ENCODE measurements around the gene ETNK2. TPM values are rescaled to one million over a fixed set of nuclear protein-coding genes. Genes with fewer than 3 reads are reported as not detected.

ETNK2 gene
- polyA plus RNA-seq, 2 of the 4 experiments (the other 2 are of a cell fraction): 3.4 to 5.2 TPM

DNA sequence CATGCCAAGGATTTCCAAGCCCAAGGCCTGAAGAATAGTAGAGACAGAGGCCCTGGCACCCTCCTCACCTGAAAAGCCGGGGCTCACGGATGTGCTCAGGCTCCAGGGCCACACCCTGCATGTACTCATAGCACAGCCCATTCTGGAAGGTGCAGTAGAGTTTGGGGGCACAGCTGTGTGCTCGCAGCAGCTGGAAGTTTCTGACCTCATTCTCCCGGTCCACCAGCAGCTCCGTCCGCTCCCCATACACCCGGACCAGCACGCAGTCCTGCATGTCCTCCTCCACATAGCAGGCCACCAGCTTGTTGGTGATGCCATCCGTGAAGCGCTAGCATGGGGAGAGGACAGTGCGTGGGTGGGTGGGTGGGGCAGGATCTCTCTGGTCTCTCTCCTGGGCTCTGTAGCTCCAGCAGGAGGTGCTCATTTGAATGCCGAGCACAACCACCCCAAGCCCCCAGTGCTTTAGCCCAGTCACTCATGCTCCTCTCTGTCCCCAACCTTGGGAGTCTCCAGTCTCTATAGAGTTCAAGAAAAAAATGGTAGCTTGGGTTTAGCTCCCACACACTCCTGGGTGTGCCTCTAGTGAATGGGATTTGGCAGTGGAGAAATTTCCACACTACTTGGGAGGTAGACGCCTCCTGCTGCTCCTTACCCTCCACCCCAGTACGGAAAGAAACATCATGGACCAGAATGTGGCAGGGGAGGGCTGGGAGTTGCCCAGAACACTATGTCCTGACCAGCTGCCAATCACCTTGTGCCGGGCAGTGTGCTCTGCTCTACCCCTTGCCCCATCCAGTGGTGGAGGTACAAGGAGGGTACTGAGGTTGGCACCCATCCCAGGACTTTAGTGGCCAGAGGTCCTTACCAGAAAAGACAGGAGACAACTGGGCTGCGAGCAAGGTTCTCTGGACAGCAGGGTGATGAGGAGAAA is 1.9 kb downstream of the ETNK2 start:
- Histone ChIP-seq H3K4me2 (no peak overlapping the region; the same call in 2 of the 3 replicates), H3K9me3 (no peaks in the 10 kb centered on the region), H3K4me1 (peaks cover 16% of the 10 kb centered on the region), H3K27ac (peak overlapping the region in 1 of 2 experiments; percentile 78; a peak in 1 of 6 replicates), H3K4me3 (no peak overlapping the region; the same call in 2 of the 3 replicates)
- ChIA-PET CTCF (interaction anchor here (0.7 to 6.2 kb wide), 8 partner anchors 7 to 353 kb away, joined by 3 to 62 read pairs (median 8); no protein-coding TSS in a partner anchor), POLR2A (no interaction called here)
- ATAC-seq (no peak), FAIRE-seq (no peak), DNase-seq (ENCODE audit: low read depth in 1 of 2, low spot score in 1 of 2) (no peak)
- WGBS (ENCODE audit: missing lambda C conversion rate): 87% methylated on average over 12 of the region's 16 CpGs
- no peak for TF ChIP-seq SREBF2 (IDR thresholded peaks at IDR 0.05)
- TF ChIP-seq HOXB5 (CRISPR knock-in tag; IDR thresholded peaks at IDR 0.05): no peak
- no peak for TF ChIP-seq RNF2 (IDR thresholded peaks at IDR 0.05; ENCODE audit: borderline replicate concordance, low read depth)
- TF ChIP-seq KDM5A (IDR thresholded peaks at IDR 0.05): no peak
- TF ChIP-seq POLR2A (IDR thresholded peaks at IDR 0.05; ENCODE audit: low read length): no peak
- TF ChIP-seq GATA3 (IDR thresholded peaks at IDR 0.05; ENCODE audit: borderline replicate concordance): no peak
- TF ChIP-seq CBX2 (IDR thresholded peaks at IDR 0.05; ENCODE audit: borderline replicate concordance, low read depth): no peak
- TF ChIP-seq RCOR1 (IDR thresholded peaks at IDR 0.05; ENCODE audit: low read depth, low read length): no peak
- TF ChIP-seq CBX8 (IDR thresholded peaks at IDR 0.05): no peak
- no peak for TF ChIP-seq EP300 (IDR thresholded peaks at IDR 0.05)
- no peak for TF ChIP-seq NPAS2 (CRISPR knock-in tag; IDR thresholded peaks at IDR 0.05; ENCODE audit: borderline replicate concordance)
- TF ChIP-seq, protein P1, sequence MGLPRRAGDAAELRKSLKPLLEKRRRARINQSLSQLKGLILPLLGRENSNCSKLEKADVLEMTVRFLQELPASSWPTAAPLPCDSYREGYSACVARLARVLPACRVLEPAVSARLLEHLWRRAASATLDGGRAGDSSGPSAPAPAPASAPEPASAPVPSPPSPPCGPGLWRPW (IDR thresholded peaks at IDR 0.05): no peak
- no peak for TF ChIP-seq BHLHE40 (IDR thresholded peaks at IDR 0.05; ENCODE audit: low read depth, low read length)
- TF ChIP-seq RFX5 (IDR thresholded peaks at IDR 0.05): no peak
- no peak for TF ChIP-seq NFE2L2 (conservative IDR thresholded peaks at IDR 0.05; ENCODE audit: low read length)
- no peak for TF ChIP-seq CEBPB (IDR thresholded peaks at IDR 0.05)

GRCh38 chr1:204149107-204149506 is 2.7 kb downstream of the ETNK2 start:
- DNase-seq (ENCODE audit: low read depth in 1 of 2, low spot score in 1 of 2): no peak
- Histone ChIP-seq H3K4me3 (no peak overlapping the region), H3K27ac (peak overlapping the region in 1 of 2 experiments; percentile 17; a peak in 1 of 6 replicates), H3K9me3 (no peaks in the 10 kb centered on the region), H3K4me1 (peaks cover 16% of the 10 kb centered on the region), H3K4me2 (no peak overlapping the region)
- TF ChIP-seq CBX8 (IDR thresholded peaks at IDR 0.05) (no peak), RAD21 (conservative IDR thresholded peaks at IDR 0.05 in 1 of 2, IDR thresholded peaks at IDR 0.05 in 1 of 2) (no peak), PHF8 (IDR thresholded peaks at IDR 0.05; ENCODE audit: borderline replicate concordance, low read depth) (no peak), MAFK (IDR thresholded peaks at IDR 0.05; ENCODE audit: partially characterized antibody) (no peak), FOSB (CRISPR knock-in tag; IDR thresholded peaks at IDR 0.05) (no peak), ZC3H11A (IDR thresholded peaks at IDR 0.05) (no peak)
- no peak for ATAC-seq
- no peak for FAIRE-seq
- WGBS (ENCODE audit: missing lambda C conversion rate): 83% methylated on average over 2 of the region's 2 CpGs
- CTCF ChIA-PET: interaction anchor here (3.3 to 6.2 kb wide), 2 partner anchors 14 to 20 kb away, joined by 24 to 62 read pairs; no protein-coding TSS in a partner anchor
- POLR2A ChIA-PET: no interaction called here

- Histone ChIP-seq H3K4me2 (no peak overlapping the region), H3K4me1 (peaks cover 14% of the 10 kb centered on the region), H3K4me3 (no peak overlapping the region), H3K27ac (no peak overlapping the region), H3K9me3 (no peaks in the 10 kb centered on the region)
- POLR2A ChIA-PET: no interaction called here
- ATAC-seq (no peak), DNase-seq (ENCODE audit: low read depth in 1 of 2, low spot score in 1 of 2) (no peak), FAIRE-seq (no peak)
- CTCF ChIA-PET: interaction anchor here (1.5 kb wide), 1 partner anchor 9 kb away, joined by 4 read pairs; no protein-coding TSS in a partner anchor
- WGBS (ENCODE audit: missing lambda C conversion rate): 73% methylated on average over 13 of the region's 13 CpGs
- TF ChIP-seq RAD21 (conservative IDR thresholded peaks at IDR 0.05 in 1 of 2, IDR thresholded peaks at IDR 0.05 in 1 of 2) (no peak), TP53 (CRISPR knock-in tag; IDR thresholded peaks at IDR 0.05) (no peak), BHLHE40 (IDR thresholded peaks at IDR 0.05; ENCODE audit: low read depth, low read length) (no peak), ESRRA (IDR thresholded peaks at IDR 0.05; ENCODE audit: borderline replicate concordance, low read length) (no peak), NR3C1 (IDR thresholded peaks at IDR 0.05) (no peak)
Measured at GRCh38 chr1:204147406-204148383, 4.1 kb downstream of the ETNK2 start.

Measured in A549 (cell line).